Measurements from ENCODE around the gene SPTB. TPM values are rescaled to one million over a fixed set of nuclear protein-coding genes. Genes with fewer than 3 reads are reported as not detected.

The SPTB gene
- total RNA-seq, 1 donor from 2014 or later = 32.7 TPM

- no peak for DNase-seq
Measured at GRCh38 chr14:64728856-64729255, 150.9 kb downstream of the SPTB start.

GRCh38 chr14:64728106-64728505, 151.6 kb downstream of the SPTB start:
- no peak for DNase-seq

- no peak for DNase-seq
Measured at GRCh38 chr14:64727551-64728071, 152.1 kb downstream of the SPTB start.

GRCh38 chr14:64726585-64726890, 153.2 kb downstream of the SPTB start:
- no peak for DNase-seq

- DNase-seq = no peak
Measured at GRCh38 chr14:64725879-64726584, 153.7 kb downstream of the SPTB start.

- DNase-seq = no peak
Measured at GRCh38 chr14:64725261-64725815, 154.4 kb downstream of the SPTB start.

- no peak for DNase-seq
Measured at GRCh38 chr14:64724578-64724930, 155.2 kb downstream of the SPTB start.

- no peak for DNase-seq
Measured at GRCh38 chr14:64723691-64724577, 155.8 kb downstream of the SPTB start.

GRCh38 chr14:64722842-64723447, 156.8 kb downstream of the SPTB start:
- no peak for DNase-seq

GRCh38 chr14:64721899-64722298, 157.8 kb downstream of the SPTB start:
- DNase-seq = no peak

- peak; percentile 54 for DNase-seq
Measured at GRCh38 chr14:64721391-64721791, 158.3 kb downstream of the SPTB start.

- no peak for DNase-seq
Measured at GRCh38 chr14:64720131-64720576, 159.6 kb downstream of the SPTB start.

GRCh38 chr14:64719601-64720000, 160.1 kb downstream of the SPTB start:
- DNase-seq = no peak

GRCh38 chr14:64718762-64719161, 160.9 kb downstream of the SPTB start:
- DNase-seq = no peak

- DNase-seq = no peak
Measured at GRCh38 chr14:64717870-64718269, 161.8 kb downstream of the SPTB start.

- no peak for DNase-seq
Measured at GRCh38 chr14:64715628-64716412, 163.9 kb downstream of the SPTB start.

- DNase-seq = no peak
Measured at GRCh38 chr14:64715146-64715627, 164.5 kb downstream of the SPTB start.

- DNase-seq = no peak
Measured at GRCh38 chr14:64714432-64715025, 165.2 kb downstream of the SPTB start.

- DNase-seq = no peak
Measured at GRCh38 chr14:64713677-64714076, 166.0 kb downstream of the SPTB start.

GRCh38 chr14:64711039-64711438, 168.7 kb downstream of the SPTB start:
- no peak for DNase-seq

GRCh38 chr14:64709126-64709525, 170.6 kb downstream of the SPTB start:
- DNase-seq = no peak
